ENCODE measurements around the gene ADARB2.
"Not testable (repeated sequence)": the region's sequence is repeated elsewhere in the genome, so short reads cannot be mapped to it uniquely, and the experiment has no call there.

The ADARB2 gene

GRCh38 chr10:1169981-1170866 lies 567.1 kb downstream of the ADARB2 start:
- no peak for DNase-seq (ENCODE audit: low read depth)

DNA sequence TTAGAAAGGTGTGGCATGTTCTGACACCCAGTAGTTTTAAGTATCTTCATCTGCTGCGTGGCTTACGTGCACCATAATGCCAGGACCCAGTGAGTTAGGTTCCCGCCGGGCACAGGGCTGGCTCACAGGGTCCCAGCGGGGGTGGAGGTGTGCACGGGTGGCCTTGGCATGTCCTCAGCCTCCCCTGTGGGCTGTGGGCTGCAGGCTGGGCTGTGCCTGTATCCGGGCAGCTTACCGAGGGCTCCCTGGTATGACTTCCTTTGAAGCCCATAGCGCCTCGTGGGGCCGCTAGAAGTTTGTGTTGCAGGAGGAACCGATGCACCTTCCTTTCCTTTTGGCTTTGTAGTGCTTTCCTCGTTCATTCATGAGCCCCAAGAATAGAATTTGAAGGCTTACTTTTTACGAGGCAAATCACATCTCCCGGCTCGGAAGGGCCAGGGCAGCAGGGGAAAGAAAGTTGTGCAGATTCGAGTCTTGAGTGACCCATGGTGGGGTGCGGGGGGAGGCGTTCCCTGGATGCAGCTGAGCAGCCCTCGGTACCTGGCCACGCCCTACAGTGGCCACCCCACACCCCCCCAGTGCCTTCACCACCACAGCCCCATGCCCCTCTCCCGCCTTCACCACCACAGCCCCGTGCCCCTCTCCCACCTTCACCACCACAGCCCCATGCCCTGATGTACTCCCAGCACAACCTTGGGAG lies 568.0 kb downstream of the ADARB2 start:
- DNase-seq (ENCODE audit: low read depth), result no peak

- DNase-seq (ENCODE audit: low read depth), result no peak
These were observed 568.6 kb downstream of the ADARB2 start for GRCh38 chr10:1168763-1169162.

- DNase-seq (ENCODE audit: low read depth), result no peak
These were observed 570.5 kb downstream of the ADARB2 start for GRCh38 chr10:1166828-1167275.

DNA sequence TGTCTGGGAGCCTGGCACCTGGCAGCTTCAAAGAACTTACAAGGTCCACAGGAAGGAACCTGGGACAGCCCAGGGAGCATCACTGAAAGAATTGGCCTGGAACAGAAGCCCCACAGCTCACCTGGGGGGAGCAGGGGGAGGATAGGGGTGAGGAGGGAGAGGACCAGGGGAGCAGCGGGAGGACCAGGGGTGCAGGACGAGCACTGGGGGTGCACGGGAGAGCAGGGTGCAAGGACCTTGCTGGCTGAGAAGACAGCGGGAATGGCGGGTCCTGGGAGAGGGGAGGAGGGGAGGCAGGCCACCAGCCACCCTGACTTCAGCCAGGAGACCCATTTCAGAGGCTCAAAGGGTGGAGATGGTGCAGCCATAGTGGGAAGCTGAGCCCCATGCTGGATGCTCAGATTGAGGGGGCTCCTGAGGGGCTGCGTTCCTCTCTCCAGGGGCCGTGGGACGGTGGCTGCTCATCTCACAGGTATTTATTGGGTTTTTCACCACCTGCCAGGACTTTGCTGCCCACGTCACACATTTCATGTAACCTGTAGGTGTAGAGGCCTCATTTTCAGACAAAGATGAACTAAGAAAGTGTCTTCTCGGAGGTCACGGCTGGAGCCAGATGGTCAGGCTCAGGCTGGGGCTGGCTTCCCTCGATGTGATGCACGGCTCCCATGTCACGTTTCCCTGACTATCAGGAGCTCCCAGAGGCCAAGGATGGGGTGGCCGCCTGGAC lies 571.1 kb downstream of the ADARB2 start:
- DNase-seq (ENCODE audit: low read depth), result no peak

DNA sequence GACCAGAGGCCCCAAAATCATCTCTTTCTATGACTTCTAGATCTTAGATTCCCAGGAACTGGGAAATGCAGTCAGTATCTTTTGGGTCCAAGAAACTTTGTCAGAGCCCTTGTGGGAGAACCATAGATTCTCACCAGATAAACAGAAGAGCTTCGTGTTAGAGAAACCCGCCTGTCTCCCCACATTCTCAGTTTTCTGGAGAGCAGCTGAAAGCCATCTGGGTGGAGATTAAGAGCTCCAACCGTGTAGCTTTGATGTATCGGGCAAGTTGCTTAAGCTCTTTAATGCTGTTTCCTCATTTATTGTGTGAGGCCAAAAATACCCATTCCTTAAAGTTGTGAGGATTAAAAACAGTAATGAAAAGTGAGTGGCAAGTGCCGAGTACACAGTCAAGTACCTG lies 573.5 kb downstream of the ADARB2 start:
- no peak for DNase-seq (ENCODE audit: low read depth)

DNA sequence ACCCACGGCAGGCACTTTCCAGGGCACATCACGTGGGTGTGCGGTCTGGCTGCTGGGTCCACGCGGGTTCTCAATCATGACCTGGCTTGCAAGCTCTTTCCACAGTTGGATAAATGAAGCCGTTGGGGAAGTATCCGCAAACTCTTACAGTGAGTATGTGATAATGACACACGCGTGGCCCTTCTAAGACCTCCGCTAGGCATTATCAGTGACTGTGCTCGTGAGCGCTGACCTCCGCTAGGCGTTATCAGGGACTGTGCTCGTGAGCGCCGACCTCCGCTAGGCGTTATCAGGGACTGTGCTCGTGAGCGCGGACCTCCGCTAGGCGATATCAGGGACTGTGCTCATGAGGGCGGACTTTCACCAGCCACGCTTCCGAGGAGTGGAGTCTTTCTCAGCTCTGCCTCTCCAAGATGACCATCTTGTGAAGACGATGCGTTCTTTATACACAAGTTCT lies 574.1 kb downstream of the ADARB2 start:
- DNase-seq (ENCODE audit: low read depth), result no peak

DNA sequence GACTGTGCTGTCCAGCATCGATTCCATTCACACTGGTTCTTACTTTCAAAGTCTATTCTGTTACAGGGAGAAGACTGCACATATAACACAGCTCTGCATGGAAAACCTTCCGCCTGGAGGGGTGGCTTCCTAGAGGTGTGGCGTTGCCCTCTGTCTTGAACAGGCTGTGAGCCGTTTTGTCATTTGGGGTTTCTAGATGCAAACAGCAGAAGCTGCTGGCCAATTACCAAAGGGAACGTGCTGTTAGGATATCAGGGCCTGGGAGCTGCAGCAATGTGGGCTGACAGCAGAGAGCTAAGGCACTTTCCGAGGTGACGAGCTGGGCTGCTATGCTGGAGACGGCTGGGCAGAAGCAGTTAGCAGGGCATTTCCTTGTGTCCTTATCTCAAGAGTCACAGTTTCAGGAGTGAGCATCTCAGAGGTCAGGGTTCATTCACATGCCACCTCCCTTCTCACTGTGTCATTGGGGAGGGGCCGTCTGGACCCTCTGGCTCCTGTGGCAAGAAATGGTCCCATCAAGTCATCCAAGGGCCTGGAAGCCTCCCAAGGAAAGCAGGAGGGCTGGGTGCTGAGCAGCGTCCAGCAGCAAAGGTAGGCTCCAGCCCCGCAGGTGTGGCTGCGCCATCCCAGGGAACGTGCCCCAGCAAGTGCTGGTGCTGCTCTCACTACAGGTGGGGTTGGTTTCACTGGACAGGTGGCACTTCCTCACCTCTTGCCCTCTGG lies 574.7 kb downstream of the ADARB2 start:
- no peak for DNase-seq (ENCODE audit: low read depth)

DNA sequence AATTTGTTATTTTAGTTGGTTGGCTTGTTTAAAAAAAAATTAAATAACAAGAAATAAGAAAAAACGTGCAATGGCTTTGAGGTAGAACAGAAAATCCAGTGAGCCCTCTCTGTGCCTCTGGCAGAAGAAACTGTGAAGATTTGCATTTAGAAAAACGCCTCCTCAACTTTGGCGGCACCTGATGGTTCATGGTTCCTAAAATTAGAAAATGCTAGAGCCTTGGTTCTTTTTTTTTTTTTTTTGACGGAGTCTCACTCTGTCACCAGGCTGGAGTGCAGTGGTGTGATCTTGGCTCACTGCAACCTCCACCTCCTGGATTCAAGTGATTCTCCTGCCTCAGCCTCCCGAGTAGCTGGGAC lies 576.0 kb downstream of the ADARB2 start:
- not testable (repeated sequence) for DNase-seq (ENCODE audit: low read depth)

DNA sequence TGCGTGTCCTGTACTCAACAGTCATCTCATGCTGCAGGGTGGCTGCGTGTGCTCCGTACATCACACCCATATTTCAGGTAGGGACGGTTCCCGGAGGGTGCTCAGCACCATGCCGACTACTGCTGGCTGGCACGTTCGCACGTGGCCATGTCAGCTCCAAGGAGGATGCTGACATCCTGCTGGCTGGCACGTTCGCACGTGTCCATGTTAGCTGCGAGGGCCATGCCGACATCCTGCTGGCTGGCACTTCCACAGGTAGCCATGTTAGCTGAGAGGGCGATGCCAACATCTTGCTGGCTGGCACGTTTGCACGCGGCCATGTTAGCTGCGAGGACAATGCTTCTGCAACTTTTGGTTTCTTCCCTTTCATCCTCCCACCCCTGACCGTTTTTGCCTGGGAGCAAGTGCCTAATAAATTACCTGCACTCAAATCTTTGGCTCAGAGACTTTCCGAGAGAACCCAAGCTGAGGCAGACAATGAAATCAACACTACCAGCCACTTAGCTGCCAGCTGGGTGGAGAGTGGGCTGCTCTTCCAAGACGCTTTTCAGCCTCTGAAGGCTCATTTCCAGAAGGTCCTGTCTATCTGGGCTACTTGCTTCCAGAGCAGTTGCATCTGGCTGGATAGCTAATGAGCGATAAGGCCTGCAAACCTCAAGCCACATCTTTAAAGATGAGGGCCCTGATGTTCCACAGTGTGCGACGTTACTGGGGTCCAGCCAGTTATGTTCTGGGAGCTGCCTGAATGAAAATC lies 576.6 kb downstream of the ADARB2 start:
- no peak for DNase-seq (ENCODE audit: low read depth)

DNA sequence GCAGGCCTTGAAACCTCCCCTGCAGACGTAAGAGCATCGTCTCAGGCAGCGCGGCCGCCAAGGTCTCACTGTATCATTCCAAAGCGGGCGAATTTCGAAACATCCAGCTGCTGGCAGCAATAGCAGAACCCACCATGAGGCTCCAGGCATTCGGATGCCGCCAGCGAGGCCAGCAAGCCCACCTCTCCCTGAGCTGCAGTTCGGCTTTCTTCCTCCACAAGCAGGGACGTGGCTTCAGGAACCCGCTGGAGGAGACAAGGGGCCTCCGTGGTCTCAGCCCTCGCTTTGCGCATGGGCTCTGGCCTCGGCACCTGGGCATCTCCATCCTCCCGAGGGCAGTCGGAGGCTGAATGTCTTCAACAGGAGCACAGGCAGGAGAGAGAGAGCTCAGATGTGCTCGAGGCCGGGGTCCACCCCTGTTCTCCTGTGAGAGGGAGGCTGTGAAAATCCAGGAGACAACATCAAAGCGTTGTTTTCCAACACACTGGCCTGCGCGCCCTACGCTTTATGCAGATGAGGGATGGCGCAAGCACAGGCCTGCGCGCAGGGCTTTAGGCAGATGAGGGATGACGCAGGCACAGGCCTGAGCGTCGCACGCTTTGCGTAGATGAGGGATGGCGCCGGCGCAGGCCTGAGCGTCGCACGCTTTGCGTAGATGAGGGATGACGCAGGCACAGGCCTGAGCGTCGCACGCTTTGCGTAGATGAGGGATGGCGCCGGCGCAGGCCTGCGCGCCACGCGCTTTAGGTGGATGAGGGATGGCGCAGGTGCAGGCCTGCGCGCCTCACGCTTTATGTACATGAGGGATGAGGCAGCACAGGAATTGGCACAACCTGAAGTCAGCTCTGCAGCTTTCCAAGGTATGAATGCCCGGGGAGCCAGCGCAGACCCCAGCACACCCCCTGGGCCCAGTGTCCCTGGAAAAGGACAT lies 577.9 kb downstream of the ADARB2 start:
- DNase-seq (ENCODE audit: low read depth), result no peak

GRCh38 chr10:1158536-1158935 lies 578.8 kb downstream of the ADARB2 start:
- not testable (repeated sequence) for DNase-seq (ENCODE audit: low read depth)

DNA sequence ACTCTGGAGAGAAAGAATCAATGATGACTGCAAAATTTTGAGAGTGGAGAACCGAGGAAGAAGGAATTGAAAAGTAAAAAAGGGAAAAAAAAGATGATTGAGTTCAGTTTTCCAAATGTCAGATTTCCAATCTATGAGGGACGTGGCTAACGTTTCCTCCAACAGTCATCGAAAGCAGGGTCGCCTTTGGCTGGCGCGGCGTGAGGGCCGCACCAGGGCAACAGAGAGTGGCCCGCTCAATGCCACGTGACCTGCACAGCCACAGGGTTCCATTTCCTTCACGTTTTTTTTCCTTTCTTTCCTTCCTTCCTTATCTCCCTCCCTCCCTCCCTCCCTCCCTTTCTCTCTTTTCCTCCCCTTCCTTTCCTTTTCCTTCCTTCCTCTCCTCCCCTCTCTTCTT lies 579.3 kb downstream of the ADARB2 start:
- DNase-seq (ENCODE audit: low read depth), result no peak

- no peak for DNase-seq (ENCODE audit: low read depth)
These were observed 579.8 kb downstream of the ADARB2 start for GRCh38 chr10:1157615-1157933.

- DNase-seq (ENCODE audit: low read depth), result no peak
These were observed 580.3 kb downstream of the ADARB2 start for GRCh38 chr10:1156921-1157614.

DNA sequence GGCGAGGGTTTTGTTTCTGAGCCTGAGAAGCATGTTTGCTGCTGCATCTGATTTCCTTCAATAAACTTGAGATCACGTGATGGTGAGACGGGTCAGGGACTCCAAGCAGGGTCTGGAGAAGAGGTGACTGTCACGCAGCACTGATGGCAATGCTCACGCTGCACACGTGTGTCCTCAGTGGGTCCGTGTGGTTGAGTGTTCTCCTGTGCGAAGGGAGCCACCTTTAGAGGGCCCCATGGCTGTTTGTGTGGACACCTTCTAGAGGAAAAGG lies 580.8 kb downstream of the ADARB2 start:
- no peak for DNase-seq (ENCODE audit: low read depth)

- no peak for DNase-seq (ENCODE audit: low read depth)
These were observed 581.3 kb downstream of the ADARB2 start for GRCh38 chr10:1155791-1156615.

DNA sequence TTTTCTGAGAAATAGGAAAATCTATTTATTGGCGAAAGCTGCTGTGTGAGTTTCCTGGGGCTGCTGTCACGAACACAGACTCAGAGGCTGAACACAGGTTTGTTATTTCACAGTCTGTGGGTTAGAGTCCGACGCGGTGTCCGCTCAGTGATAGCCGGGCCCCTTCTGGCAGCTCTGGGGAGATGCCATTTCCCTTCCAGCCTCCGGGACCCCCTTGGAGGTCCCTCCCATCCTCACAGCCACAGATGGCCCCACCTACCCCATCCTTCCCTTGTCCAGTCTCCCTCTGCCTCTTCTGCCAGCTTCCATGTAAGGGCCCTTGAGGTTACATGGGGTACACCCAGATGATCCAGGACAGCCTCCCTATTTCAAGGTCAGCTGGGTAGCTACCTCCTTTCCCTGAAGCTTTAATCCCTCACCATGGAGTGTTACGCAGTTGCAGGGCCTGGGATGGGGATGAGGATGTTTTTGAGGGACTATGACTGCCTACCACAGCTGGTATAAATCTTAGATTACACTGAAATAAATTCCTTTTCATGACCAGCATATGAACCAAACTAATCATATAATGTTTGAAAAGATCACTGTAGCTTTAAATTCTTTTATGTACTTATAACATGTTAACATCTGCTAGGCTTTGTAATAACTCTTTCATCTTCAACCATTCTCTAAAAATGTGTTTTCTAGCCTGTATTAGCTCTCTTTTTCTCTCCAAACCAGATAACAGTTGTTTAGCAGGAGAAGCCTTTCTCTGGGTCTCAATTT lies 582.6 kb downstream of the ADARB2 start:
- no peak for DNase-seq (ENCODE audit: low read depth)
